ENCODE measurements around the gene SCGB1D2.

Gene SCGB1D2

DNA sequence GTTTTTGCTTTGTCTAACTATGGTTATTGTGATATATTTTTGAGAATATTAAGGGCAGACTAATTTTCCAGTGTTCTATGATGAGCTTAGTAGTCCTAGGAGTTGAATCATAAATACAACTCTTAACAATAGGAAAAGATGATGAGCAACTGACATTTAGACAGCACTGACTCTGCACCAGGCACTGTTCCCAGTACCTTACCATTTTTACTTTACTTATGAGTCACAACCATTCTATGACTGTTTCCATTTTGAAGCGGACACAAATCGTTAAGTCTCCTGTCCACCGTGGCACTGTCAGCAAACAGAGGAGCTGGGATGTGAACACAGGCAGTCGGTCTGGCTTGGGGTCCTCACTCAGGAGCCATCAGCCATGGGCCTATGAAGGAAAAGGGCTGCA lies 24.5 kb downstream of the SCGB1D2 start:
- Mint-ChIP-seq H3K4me1 (no peaks in the 10 kb centered on the region), H3K36me3 (ENCODE audit: low read depth) (no peaks in the 10 kb centered on the region), H3K27me3 (ENCODE audit: low read depth) (peaks cover 40% of the 10 kb centered on the region), H3K4me3 (no peak overlapping the region), H3K27ac (no peak overlapping the region), H3K9me3 (peaks cover 2% of the 10 kb centered on the region)
- no peak for TF ChIP-seq CTCF (IDR thresholded peaks at IDR 0.05; ENCODE audit: unreplicated experiment in 3 of 3)

DNA sequence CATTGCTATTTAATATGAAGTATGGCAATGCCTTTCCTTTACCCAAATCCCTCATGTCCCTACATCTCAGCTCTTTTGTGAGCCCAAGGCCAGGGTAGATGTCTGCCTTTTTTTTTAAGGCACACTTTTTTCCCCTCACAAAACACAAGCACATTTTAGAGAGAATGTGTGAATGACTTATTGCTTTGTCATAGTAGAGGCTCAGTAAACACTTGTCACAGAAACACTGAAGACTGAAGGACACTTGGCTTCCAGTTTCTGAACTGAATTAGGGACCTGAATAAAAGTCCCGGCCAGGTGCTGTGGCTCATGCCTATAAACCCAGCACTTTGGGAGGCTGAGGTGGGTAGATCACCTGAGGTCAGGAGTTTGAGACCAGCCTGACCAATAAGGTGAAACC lies 25.0 kb downstream of the SCGB1D2 start:
- H3K4me1 Mint-ChIP-seq, result no peaks in the 10 kb centered on the region

DNA sequence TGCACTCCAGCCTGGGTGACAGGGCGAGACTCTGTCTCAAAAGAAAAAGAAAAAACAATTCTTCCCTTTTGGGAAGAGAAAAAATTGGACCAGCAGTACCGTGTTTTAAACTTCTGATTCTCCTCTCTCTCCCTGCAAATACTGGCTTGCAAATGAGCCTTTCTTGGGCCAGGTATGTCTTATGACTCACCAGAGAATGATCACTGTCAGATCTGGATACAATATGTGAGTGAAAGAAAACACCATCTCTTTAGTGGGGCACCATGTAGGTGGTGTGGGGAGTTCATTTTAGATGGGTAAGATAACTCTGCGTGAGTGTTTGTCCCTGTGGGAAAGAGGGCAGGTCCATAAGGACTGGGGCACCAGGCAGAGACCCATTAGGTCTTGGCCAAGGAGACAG lies 25.5 kb downstream of the SCGB1D2 start:
- H3K27ac Mint-ChIP-seq, result no peak overlapping the region
- no peak overlapping the region for H3K4me3 Mint-ChIP-seq
- TF ChIP-seq CTCF (IDR thresholded peaks at IDR 0.05; ENCODE audit: unreplicated experiment in 3 of 3), result no peak
- peaks cover 2% of the 10 kb centered on the region for H3K9me3 Mint-ChIP-seq
- H3K4me1 Mint-ChIP-seq, result no peaks in the 10 kb centered on the region
- peaks cover 37% of the 10 kb centered on the region for H3K27me3 Mint-ChIP-seq (ENCODE audit: low read depth)
- no peaks in the 10 kb centered on the region for H3K36me3 Mint-ChIP-seq (ENCODE audit: low read depth)

More for the DNA sequence above, 25.0 kb downstream of the SCGB1D2 start:
- Mint-ChIP-seq H3K27ac (no peak overlapping the region), H3K4me3 (no peak overlapping the region), H3K9me3 (peaks cover 2% of the 10 kb centered on the region), H3K27me3 (ENCODE audit: low read depth) (peaks cover 37% of the 10 kb centered on the region), H3K36me3 (ENCODE audit: low read depth) (no peaks in the 10 kb centered on the region)
- no peak for TF ChIP-seq CTCF (IDR thresholded peaks at IDR 0.05; ENCODE audit: unreplicated experiment in 3 of 3)

DNA sequence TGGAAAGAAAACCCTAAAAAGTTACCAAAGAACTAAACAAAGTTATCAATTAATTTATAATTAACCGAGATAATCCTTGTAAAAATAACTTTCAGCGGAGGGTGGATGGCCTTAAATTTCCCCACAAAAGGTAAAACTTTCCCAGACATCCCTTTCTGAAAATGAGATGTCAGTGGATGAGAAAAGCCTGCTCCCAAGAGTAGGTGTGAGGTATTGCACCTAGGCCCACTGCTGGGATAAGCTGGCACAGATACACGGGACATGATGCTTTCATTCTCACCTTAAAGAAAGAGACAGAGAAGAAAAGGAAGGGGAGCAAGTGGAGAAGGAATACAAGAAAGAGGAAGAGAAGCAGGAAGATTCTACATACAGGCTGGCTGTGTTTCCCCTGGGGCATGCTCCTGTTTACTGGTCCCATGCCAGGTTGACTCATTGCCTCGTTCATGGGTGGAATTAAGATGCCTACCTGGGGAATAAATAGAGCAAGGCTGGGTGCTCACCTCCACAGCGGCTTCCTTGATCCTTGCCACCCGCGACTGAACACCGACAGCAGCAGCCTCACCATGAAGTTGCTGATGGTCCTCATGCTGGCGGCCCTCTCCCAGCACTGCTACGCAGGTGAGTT lies 27.7 kb downstream of the SCGB1D2 start, which contains the start of gene SCGB2A2:
SCGB2A2 (plus strand) TSS at position 505 of the 625 bp plus-strand sequence; CDS start at position 564, 59 bp downstream.
- Mint-ChIP-seq H3K4me1 (no peaks in the 10 kb centered on the region), H3K27me3 (ENCODE audit: low read depth) (peaks cover 27% of the 10 kb centered on the region), H3K9me3 (no peaks in the 10 kb centered on the region), H3K36me3 (ENCODE audit: low read depth) (no peaks in the 10 kb centered on the region), H3K27ac (no peak within 1 kb of the TSS), H3K4me3 (no peak within 1 kb of the TSS)
- no peak for TF ChIP-seq CTCF (IDR thresholded peaks at IDR 0.05; ENCODE audit: unreplicated experiment in 3 of 3)

DNA sequence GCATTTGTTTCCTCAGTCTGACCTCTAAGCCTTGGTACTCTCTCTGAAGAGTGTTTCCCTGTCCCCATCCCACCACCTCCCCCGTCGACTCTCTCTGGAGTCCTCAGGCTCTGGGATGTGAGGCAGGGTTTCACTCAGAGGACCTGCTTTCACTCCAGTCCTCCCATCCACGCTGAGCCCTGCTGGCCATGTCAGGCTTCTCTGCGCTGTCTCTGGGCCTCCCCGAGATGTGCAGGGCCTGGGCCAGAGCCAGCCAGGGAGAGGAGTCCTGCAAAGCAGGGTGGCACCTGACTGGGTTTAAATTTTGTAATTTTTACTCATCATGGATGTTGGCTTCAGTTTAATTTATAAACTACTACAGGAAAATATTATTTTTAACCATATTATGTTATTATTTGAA lies 31.2 kb downstream of the SCGB1D2 start:
- no peaks in the 10 kb centered on the region for H3K36me3 Mint-ChIP-seq (ENCODE audit: low read depth)
- no peak overlapping the region for H3K27ac Mint-ChIP-seq
- H3K4me1 Mint-ChIP-seq, result no peaks in the 10 kb centered on the region
- peaks cover 4% of the 10 kb centered on the region for H3K9me3 Mint-ChIP-seq
- H3K27me3 Mint-ChIP-seq (ENCODE audit: low read depth), result peaks cover 5% of the 10 kb centered on the region
- TF ChIP-seq CTCF (IDR thresholded peaks at IDR 0.05; ENCODE audit: unreplicated experiment in 3 of 3), result no peak
- no peak overlapping the region for H3K4me3 Mint-ChIP-seq

DNA sequence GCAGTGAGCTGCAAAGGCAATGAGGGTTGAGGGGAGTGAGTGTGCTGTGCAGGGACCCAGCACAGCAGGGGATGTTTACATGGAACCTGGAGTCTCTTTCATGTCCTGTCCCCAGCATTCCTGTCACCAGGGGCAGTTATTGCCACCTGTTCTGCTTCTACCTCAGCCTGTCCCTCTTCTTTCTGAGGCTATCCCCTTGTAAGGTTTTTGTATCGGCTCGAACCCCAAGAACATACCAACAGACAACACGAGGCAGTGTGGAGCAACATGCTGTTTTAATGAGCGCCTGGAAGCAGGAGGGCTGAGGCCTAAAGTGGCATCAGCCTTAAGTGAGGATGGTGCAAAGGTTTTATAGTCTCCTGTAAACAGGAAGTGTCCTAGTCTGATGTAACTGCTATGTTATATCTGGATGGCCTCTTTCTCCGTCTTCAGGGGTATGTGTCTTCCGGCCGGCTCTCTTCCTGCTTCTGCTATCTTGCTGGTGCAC lies 31.8 kb downstream of the SCGB1D2 start:
- no peak for TF ChIP-seq CTCF (IDR thresholded peaks at IDR 0.05; ENCODE audit: unreplicated experiment in 3 of 3)
- H3K27ac Mint-ChIP-seq, result no peak overlapping the region
- no peaks in the 10 kb centered on the region for H3K27me3 Mint-ChIP-seq (ENCODE audit: low read depth)
- H3K4me3 Mint-ChIP-seq, result no peak overlapping the region
- no peaks in the 10 kb centered on the region for H3K36me3 Mint-ChIP-seq (ENCODE audit: low read depth)
- H3K9me3 Mint-ChIP-seq, result peaks cover 4% of the 10 kb centered on the region
- no peaks in the 10 kb centered on the region for H3K4me1 Mint-ChIP-seq

All from nephron (organoid).